Measurements from ENCODE around the gene SCP2D1.
"Not testable (repeated sequence)": the region's sequence is repeated elsewhere in the genome, so short reads cannot be mapped to it uniquely, and the experiment has no call there.

The SCP2D1 gene

GRCh38 chr20:18813483-18813882 is at the start of gene SCP2D1:
Gene SCP2D1, plus strand, starts transcription at chr20:18813783. Its CDS starts 33 bp downstream, at chr20:18813816.
- in situ Hi-C loops (cut with MboI; ENCODE audit: low sequenced_read_pairs): no loop called here

- in situ Hi-C loops (cut with MboI; ENCODE audit: low sequenced_read_pairs): no loop called here
Measured at GRCh38 chr20:18767676-18768075, 45.9 kb upstream of the SCP2D1 start.

DNA sequence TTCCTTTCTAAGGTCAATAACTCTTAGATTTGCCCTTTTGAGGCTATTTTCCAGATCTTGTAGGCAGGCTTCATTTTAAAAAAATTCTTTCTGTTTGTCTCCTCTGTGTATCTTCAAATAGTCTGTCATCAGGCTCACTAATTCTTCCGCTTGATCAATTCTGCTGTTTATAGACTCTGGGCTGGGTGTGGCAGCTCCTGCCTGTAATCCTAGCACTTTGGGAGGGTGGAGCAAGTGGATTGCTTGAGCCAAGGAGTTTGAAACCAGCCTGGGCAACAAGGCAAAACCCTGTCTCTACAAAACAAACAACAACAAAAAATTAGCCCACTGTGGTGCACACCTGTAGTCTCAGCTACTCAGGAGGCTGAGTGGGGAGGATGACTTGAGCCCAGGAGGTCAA is 40.0 kb upstream of the SCP2D1 start:
- in situ Hi-C loops (cut with MboI; ENCODE audit: low sequenced_read_pairs): no loop called here

DNA sequence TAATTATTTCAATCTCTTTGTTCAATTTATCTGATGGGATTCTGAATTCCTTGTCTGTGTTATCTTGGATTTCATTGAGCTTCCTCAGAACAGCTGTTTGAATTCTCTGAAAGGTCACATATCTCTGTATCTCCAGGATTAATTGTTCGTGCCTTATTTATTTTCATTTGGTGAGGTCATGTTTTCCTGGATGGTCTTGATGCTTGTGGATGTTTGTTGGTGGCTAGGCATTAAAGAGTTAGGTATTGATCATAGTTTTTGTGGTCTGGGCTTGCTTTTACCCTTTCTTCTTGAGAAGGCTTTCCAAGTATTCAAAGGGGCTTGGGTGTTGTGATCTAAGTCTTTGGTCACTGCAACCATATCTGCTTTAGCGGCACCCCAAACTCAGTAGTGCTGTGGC is 39.4 kb upstream of the SCP2D1 start:
- in situ Hi-C loops (cut with MboI; ENCODE audit: low sequenced_read_pairs): no loop called here

DNA sequence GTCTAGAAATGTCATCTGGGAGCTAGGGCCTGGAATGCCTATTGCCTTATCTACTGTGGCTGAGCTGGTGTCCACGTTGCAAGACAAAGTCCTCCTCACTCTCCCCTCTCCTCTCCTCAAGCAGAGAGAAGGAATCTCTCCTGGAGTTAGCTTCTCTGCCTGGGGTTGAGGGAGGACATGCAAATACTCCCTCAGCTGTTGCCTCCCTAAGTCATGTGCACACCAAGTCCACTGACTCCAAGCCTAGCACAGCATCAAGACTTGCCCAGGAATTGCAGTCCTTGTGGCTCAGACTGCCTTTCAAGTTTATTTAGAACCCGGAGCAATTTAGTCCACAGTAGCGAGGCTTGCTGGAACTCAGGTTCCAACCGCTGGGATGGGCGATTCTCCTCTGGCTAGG is 38.0 kb upstream of the SCP2D1 start:
- in situ Hi-C loops (cut with MboI; ENCODE audit: low sequenced_read_pairs): no loop called here

DNA sequence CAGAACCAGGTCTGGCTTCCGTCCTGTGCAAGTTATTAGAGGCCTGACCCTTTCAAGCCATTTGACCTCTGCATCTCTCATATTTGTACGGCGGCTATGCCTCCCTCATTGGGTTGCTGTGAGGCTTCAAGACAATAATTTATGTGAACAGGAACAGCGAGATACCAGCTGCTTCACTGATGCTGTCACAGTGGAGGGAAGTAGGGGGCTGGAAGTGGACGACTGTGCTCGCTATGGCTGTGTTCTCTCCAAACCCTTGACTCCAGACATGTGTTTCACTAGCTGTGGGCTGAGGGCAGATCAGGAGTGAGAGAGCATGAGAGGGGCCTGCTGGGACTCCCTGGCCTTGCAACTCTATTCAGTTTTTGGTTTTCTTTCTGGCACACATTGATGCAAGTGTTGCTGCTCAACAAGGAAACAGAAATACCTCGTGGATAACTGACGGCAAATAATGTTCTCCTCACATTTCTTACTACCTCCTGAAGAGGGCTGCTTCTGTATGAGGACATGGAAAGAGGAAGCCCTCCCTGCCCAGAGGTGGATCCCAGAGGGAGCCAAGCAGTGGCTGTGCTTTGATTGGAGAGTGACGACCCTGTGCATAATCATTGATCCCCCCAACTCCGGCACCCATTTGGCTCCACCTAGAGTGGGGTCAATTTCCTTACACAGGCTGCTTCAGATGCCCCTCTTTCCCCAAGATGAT is 34.7 kb upstream of the SCP2D1 start:
- in situ Hi-C loops (cut with MboI; ENCODE audit: low sequenced_read_pairs): no loop called here

DNA sequence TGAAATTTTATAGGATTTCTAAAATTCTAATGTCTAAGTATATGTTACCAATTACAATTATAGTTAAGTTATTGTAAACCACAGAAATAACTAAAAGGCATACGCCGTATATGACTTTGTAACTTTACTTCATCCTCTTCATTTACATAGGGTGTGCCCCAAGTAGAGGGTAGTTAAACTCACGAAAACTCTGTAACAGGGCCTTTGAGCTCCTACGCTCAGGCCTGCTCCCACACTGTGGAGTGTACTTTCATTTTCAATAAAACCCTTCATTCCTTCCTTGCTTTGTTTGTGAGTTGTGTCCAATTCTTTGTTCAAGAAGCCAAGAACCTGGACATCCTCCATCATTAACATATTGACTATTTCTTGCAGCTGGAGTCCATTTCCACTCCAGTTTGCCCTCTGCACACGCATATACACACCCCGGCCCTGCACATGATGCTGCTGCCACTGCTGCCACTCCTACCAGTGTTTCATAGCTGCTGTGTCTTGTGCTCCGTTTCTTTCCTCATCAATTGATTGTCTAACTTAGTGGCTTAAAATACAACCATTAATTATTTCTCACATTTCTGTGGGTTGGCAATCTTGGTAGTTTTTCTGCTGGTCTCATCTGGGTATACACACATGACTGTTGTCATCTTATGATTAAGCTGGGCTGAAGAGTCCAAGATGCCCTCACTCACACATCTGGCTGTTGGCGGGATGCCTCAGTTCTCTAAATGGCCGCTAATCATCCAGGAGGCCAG is 33.0 kb upstream of the SCP2D1 start:
- in situ Hi-C loops (cut with MboI; ENCODE audit: low sequenced_read_pairs): no loop called here

GRCh38 chr20:18781509-18781908 is 32.1 kb upstream of the SCP2D1 start:
- in situ Hi-C loops (cut with MboI; ENCODE audit: low sequenced_read_pairs): no loop called here

DNA sequence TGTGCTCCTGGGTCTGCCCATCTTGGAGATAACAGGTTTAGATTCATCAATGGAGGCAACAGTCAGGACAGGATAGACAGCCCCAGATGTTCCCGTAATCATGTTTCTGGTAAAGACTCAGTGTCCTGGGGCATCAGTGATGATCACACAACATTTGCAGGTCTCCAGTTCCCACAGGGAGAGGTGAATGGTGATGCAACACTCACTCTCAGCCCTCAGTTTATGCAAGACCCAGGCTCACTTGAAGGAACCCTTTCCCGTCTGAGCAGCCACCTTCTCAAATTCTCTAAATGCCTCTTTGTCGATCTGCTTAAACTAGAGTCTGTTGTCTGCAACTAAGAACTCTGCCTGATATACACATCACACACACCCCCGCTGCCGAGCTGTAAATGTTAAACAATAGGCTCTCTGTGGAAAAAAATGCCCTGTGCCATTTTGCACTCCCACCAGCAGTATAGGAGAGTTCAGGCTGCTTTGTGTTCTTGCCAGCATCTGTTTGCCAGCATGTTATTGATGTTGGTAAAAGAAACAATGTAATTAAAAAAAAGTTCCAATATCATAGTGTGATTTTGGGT is 30.1 kb upstream of the SCP2D1 start:
- in situ Hi-C loops (cut with MboI; ENCODE audit: low sequenced_read_pairs): no loop called here

DNA sequence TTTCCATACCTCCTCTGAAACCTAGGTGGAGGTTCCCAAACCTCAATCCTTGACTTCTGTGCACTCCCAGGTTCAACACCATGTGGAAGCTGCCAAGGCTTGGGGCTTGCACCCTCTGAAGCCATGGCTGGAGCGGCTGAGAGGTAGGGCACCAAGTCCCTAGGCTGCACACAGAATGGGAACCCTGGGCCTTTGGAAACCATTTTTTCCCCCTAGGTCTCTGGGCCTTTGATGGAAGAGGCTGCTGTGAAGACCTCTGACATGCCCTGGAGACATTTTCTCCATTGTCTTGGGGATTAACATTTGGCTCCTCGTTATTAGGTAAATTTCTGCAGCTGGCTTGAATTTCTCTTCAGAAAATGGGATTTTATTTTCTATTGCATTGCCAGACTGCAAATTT is 26.5 kb upstream of the SCP2D1 start:
- in situ Hi-C loops (cut with MboI; ENCODE audit: low sequenced_read_pairs): not testable (repeated sequence)

DNA sequence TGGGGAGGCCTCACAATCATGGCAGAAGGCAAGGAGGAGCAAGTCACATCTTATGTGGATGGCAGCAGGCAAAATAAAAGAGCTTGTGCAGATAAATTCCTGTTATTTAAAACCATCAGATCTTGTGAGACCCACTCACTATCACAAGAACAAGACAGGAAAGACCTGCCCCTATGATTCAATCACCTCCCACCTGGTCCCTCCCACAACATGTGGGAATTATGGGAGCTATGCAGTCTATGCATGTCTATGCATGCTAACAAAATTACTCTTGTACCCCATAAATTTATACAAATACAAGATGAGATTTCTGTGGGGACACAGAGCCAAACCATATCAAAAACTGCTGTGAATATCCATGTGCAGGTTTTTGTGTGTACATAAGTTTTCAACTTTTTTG is 25.6 kb upstream of the SCP2D1 start:
- in situ Hi-C loops (cut with MboI; ENCODE audit: low sequenced_read_pairs): no loop called here

- in situ Hi-C loops (cut with MboI; ENCODE audit: low sequenced_read_pairs): no loop called here
Measured at GRCh38 chr20:18790787-18791186, 22.8 kb upstream of the SCP2D1 start.

DNA sequence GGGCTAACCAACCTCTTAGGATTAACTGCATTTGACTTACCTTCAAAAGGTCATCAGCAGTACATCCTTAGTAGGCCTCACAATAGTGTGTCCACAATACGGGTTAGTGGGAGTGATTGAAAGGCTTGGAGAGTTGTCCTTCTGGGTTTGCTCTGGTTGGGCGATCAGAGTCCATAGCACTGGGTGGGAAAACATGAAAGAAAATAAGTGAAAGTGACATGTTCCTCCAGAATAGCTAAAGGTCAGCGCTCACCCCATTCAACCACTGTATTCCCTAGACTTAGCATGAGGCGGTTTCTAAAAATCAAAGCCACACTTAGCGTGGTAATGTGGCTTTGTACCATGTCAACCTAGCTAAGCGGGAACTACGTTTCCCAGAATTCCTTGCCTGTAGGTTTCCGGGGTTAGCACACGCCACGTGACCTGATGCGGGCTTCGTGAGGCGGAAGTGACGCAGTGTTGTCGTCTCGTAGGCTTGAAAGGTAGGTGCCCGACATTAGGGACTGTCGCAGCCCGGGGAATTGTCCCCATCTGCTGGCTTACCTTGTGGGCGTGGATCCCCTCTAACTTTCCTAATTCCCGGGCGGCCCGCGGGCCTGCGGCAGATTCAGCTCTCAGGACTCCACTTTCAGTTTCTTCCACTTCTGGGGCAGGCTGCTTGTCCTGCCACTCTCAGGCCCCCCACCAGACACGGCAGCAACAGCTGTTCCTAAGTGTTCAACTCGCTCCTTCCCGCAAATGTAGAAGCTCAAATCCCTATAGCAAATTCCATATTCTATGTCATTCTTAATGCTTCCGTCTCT is 19.8 kb upstream of the SCP2D1 start:
- in situ Hi-C loops (cut with MboI; ENCODE audit: low sequenced_read_pairs): no loop called here

DNA sequence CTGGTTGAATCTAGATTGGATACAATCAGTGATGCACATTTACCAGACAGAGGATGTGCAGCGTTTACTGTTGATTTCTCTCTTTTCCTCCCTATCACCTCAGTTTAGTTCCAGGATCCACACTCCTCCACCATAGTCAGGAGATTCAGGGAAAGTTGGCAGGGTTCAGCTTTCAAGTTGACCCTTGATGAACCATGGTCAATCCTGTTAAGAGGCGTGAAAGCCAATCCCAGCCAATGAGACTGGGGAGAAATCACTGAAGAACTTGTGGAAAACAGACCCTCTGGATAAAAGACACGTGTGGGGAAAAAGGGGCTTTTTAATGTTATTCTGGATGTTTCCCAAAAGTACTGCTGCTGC is 19.2 kb upstream of the SCP2D1 start:
- in situ Hi-C loops (cut with MboI; ENCODE audit: low sequenced_read_pairs): no loop called here

DNA sequence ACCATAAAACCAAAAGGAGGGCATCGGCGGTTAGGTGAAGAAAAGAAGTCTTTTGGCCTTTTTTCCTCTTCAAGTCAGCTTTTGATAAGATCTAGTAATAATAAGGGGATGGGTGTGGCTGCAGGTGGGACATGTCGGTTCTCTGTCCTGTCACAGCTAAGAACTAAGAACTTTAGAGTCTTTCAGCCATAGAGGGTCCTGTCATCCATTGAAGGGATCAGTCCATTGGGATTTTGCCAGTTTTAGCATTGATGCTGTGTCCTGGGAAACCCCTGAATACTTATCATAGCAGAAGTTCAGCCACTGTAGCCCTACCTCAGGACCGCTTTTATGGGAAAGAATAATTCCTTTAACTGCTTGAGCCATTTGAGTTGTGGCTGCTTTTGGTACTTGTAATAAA is 18.2 kb upstream of the SCP2D1 start:
- in situ Hi-C loops (cut with MboI; ENCODE audit: low sequenced_read_pairs): no loop called here

DNA sequence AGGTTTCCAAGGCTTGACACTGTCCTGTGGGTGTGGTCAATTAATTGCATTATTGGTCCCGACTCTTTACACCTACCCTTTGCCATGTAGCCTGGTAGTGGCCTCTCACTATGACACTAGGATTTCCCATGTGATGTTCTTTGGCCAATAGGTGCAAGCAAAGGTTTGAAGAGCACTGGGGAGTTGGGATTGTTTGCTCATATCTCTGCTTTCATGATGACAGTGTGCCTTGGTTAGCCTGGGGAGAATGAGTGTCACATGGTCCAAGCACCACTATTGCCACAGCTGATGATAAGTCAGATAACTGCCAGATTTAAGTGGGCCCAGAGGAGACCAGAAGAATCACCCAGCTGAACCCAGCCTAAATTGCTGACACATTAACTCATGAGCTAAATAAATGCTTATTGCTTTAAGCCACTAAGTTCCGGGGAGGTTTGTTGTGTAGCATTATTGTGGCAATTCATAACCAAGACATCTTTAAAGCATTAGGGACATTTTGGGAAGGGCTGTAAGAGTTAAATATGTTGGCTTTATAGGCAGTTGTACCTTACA is 17.2 kb upstream of the SCP2D1 start:
- in situ Hi-C loops (cut with MboI; ENCODE audit: low sequenced_read_pairs): no loop called here

DNA sequence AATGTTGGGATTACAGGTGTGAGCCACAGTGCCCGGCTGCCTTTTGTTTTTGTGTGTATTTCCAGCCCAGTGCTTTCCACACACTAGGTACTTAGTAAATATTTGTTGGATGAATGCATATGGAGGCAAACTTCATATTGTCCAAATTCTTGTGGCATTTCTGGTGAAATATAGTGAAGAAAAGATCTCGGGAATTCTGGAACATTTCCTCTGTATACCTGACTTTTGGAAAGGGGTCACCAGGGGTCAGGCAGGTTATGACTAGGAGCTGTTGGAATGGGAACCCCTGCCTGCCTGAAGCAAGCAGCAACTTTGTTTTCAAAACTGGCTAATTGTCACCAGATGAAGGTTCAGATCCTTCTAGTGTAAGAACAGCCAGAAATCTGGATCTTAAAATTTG is 12.1 kb upstream of the SCP2D1 start:
- in situ Hi-C loops (cut with MboI; ENCODE audit: low sequenced_read_pairs): no loop called here

GRCh38 chr20:18802012-18802634 is 11.5 kb upstream of the SCP2D1 start:
- in situ Hi-C loops (cut with MboI; ENCODE audit: low sequenced_read_pairs): no loop called here

- in situ Hi-C loops (cut with MboI; ENCODE audit: low sequenced_read_pairs): no loop called here
Measured at GRCh38 chr20:18805881-18806280, 7.7 kb upstream of the SCP2D1 start.

DNA sequence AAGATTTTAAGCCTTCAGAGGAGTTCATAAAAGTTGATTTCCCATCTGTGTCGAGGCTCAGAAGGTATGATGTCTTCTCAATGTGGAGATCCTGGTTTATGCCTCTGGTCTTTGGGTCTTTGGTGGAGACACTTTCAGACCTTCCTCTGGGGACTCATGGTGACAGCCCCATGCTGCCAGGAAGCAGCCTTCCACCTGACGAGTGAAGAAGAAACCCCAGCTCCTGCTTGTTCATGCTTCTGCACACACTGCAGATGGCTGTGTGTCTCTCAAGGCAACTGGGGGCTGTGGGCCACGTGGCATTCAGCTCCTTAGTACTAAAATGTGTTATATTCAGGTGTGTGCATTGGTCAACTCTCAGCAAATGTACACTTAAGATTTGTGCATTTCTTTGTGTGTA is 4.9 kb upstream of the SCP2D1 start:
- in situ Hi-C loops (cut with MboI; ENCODE audit: low sequenced_read_pairs): no loop called here

GRCh38 chr20:18811186-18811585 is 2.4 kb upstream of the SCP2D1 start:
- in situ Hi-C loops (cut with MboI; ENCODE audit: low sequenced_read_pairs): no loop called here
